HG03432 (cell line): Measurements from ENCODE around the gene WNT7B.

Experiments used
- ATAC-seq: cut with Tn5 transposase; IDR thresholded peaks from one replicate; pipeline ENCODE4 v1.9.1; 2021; ENCODE audit warnings: mild to moderate bottlenecking, moderate library complexity; ENCODE audit not compliant: unreplicated experiment

The WNT7B gene

DNA sequence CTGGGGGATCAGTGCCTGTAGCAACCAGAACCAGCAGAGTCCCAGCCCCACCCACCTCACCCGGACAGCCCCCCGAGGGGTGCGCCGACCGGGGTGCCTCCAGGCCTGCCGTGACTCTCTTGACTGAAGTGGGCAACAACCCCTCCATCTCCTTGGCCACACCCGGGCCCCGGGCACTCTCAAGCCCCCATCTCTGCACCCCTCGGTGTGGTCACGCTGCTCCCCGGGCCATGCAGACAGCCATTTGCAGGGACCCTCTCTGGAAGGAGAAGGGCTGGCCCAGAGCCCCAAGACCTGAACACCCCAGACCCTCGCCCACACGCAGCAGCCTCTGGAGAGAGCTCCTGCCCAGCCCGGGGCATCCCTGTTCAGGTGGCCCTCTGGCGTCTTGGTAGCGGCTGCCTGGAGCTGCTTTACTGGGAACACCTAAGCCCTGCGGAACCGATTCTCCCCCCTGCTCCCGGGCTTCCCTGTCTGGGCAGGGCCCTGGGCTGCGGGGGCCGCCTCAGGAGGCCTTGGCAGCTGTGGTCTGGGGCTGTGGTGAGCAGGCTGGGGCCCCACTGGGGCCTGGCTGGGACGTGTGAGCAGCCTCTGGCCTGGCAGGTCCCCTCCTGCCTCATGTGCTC, 84.9 kb downstream of the WNT7B start:
- no peak for ATAC-seq

GRCh38 chr22:45891471-45891995, 85.4 kb downstream of the WNT7B start:
- ATAC-seq, result no peak

GRCh38 chr22:45891021-45891421, 85.9 kb downstream of the WNT7B start:
- ATAC-seq, result no peak

DNA sequence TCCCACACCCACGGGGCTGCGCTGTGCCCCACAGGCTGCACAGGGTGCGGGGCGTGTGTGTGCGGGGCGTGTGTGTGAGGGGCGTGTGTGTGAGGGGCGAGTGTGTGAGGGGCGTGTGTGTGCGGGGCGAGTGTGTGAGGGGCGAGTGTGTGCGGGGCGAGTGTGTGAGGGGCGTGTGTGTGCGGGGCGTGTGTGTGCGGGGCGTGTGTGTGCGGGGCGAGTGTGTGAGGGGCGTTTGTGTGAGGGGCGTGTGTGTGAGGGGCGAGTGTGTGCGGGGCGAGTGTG, 86.7 kb downstream of the WNT7B start:
- no peak for ATAC-seq

- ATAC-seq, result no peak
Observed at GRCh38 chr22:45889539-45890350, 87.2 kb downstream of the WNT7B start.

DNA sequence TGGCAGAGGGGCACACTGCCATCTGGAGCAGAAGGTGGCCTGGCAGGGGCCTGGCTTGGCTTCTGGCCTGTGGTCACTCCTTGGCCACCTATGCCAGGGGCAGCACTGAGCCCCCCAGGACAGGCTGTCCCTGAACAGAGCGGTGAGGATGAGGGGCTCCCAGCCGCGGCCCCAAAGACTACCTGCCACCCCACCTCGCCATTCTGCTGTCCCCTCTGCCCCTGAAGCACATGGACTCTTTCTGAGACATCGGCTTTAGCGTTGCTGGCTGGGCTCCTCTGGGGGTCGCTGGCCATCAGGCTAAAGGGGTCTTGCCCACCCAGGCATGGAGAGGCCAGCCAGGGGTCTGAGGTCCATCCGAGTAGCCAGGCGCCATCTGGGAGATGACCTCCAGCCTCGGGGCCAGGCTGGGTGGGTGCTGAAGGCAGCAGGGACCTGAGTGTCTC, 87.8 kb downstream of the WNT7B start:
- ATAC-seq, result no peak

DNA sequence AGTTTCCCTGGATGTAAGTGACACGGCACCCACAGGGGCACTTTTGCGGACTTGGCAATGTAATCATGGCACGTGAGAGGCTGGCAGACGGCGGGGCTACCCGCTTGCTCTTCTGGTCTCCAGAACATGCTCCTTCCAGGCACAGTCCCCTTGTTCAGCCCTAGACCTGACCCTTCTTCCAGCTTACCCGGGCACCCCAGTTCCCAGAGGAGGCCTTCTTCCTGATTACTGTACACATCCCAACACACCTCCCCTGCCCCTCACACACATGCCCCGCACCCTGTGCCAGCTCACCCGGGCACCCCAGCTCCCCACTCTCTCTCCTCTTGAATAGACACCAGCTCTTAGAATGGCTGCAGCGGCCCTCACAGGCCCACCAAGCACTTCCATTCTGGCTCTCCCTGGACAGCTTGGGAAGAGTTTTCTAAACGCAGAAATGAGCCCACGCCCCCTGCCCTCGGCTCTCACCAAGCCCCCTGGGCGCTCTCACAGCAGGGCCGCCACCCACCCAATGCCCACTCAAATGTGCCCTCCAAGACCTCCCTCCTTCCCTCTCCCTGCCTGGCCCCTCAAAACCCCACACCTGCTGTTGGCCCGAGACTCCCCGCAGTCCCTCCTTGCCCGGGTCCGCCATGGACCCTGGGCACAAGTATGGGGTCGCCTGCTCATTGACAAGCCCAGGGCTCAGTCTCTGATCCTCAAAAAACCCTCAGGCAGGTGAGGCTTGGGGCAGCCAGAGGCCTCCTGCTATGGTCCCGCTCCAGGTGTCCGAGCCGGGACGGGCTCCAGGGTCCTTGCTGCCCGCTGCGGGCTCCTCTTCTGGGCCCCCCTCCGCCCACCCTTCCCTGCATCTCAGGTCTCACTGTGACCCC, 88.5 kb downstream of the WNT7B start:
- ATAC-seq, result no peak

- no peak for ATAC-seq
Observed at GRCh38 chr22:45887202-45888131, 89.5 kb downstream of the WNT7B start.

DNA sequence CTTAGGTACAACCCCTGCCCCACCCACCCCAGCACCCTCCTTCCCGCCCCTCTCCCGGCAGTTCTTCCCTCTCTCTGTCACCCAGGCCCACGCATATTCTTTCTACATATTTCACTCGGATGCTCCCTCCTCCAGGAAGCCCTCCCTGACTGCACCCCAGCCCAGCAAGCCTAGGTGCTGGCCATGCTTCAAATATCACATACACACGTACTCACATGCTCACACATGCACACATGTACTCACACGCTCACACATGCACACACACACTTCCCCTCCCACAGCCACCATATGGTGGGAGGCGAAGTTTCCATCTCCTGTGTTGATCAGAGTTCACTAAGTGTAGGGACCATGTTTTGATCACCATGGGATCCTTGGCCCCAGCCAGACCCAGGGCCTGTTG, 90.4 kb downstream of the WNT7B start:
- ATAC-seq, result no peak

DNA sequence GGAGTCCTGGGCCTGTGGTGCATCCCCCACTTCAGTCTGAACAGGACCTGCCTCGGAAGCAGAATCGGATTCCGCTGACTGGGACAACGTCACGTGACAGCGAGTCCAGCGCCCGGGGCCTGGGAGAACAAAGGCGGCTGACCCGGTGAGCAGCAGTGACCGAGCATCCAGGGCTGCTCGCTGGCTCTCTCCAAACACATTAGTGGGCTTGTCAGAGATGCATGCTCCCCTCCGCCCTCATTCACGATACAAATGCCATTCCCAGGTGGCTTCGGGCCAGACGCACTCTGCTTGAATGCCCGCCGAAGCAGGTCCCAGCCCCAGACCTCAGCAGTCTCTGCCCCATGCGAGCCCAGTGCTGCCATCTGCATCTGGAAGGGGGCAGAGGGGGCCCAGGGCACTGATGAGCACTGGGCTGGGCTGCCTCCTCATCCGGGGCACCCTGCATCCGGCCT, 91.0 kb downstream of the WNT7B start:
- no peak for ATAC-seq

DNA sequence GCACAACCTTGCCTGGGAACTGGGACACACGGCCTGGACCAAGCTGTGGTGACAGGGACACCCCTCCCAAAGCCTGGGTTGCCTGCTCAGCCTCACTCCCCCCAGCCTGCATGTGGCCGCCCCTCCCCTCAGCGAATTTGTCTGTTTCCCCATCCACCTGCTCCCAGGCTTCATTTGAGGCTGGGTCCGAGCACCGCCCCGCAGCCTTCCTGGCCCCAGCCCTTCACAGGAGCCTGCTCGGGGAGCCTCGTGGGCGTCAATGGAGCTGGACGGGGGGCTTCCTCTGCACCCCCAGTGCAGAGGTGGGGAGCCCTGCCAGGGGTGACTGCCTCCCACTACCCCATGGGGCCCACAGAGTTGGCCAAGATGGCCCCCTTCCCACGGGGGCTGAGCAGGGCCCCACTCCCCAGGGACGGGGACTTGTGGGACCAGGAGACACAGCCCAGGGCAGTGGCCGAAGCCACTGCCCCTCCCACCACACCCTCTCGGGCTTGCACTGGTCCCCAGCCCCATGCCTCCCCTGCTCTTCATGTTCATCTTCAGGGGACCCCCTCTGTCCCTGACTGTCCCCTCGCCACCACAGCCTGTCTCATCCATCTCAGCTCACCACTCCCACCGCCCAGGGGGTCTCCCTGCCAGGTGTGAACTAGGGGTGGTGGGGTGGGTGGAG, 91.7 kb downstream of the WNT7B start:
- no peak for ATAC-seq

- ATAC-seq, result no peak
Observed at GRCh38 chr22:45884201-45885062, 92.5 kb downstream of the WNT7B start.

DNA sequence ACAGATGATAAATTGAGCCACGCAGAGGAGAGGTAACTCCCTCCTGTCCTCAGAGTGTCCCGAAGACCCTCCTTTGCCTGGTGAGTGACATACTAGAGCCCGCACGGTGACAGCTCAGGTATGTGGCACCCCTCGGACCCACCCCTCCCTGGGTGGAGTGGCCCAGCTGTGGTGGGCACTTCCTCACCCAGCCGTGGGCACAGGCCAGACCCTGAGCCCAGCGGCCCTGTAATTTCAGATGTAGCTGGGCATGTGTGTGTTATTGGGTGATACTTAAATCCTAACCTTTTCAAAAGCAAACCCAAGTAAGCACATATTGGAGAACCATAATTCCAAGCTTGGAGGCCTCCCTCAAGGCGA, 93.2 kb downstream of the WNT7B start:
- no peak for ATAC-seq

GRCh38 chr22:45882881-45883810, 93.8 kb downstream of the WNT7B start:
- no peak for ATAC-seq

DNA sequence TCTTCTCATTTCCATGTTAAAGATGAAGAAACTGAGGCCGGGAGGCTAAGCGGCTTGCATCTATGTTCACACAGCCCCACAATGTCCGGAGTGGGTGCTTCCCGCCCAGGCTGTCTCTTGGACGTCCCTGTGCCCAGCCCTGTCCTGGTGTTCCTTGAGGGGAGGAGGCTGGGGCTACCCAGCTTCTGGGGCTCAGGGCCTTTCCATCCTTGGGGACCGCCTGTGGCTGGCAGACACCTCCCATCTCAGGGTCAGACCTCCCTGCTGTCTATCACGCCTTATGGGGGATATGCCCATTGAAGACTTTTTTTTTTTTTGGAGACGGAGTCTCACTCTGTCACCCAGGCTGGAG, 95.5 kb downstream of the WNT7B start:
- ATAC-seq, result no peak

- no peak for ATAC-seq
Observed at GRCh38 chr22:45880716-45881523, 96.0 kb downstream of the WNT7B start.

DNA sequence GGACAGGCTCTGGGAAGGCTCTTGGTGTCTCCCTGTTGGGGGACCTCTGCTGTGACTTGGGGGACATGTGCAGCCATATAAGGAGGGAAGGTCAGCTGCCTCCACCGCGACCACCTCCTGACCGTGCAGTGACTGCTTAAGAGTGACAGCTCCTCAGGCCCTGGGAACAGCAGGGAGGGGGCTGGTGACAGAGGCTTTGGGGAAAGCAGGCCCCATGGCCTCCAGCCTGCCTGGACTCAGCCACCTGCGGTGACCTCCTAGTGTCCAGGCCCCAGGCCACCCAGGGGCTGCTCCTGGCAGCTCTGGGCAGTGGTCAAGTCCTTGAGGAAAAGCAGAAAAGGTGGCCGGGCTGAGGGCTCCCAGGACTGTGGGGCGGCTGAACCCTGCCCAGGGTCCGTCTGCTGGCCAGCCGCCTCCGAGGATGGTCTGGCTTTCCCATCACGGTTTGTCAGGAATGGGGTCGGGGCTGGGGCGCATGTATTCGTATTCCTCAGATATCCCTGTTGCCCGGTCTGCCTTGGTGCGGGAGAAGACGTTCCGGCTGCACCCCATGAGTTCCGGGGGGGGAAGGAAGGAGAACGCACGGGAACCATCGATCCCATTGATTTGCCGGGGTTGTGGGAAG, 96.8 kb downstream of the WNT7B start:
- no peak for ATAC-seq
